ENCODE results near the gene MCM7.

The MCM7 gene

DNA sequence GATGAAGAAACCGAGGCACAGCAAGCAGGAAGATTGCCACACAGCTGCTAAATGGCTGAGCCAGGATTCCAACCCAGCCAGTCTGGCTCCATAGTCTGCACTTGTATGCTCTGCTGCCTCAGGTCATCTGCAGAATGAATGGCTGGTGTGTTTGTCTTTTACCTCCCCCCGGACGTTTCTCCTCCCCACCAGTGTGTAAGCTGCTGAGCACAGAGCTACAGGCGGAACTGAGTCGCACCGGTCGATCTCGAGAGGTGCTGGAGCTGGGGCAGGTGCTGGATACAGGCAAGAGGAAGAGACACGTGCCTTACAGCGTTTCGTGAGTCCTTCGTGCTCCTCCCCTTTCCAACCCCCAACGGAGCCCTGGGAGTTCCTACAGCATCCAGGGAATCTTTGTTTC lies 20.9 kb upstream of the MCM7 start:
- no peak for DNase-seq

DNA sequence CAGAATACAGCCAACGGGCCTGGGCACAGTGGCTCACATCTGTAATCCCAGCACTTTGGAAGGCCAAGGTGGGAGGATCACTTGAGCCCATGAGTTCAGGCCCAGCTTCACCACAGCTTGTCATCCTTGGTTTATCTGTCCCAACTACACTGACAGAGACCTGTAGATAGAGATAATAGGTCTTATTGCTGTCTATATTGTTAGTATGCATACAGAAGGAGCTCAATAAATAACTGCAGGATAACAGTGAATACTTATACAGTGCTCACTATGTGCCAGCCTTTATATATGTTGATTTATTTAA lies 19.5 kb upstream of the MCM7 start:
- DNase-seq = no peak

DNA sequence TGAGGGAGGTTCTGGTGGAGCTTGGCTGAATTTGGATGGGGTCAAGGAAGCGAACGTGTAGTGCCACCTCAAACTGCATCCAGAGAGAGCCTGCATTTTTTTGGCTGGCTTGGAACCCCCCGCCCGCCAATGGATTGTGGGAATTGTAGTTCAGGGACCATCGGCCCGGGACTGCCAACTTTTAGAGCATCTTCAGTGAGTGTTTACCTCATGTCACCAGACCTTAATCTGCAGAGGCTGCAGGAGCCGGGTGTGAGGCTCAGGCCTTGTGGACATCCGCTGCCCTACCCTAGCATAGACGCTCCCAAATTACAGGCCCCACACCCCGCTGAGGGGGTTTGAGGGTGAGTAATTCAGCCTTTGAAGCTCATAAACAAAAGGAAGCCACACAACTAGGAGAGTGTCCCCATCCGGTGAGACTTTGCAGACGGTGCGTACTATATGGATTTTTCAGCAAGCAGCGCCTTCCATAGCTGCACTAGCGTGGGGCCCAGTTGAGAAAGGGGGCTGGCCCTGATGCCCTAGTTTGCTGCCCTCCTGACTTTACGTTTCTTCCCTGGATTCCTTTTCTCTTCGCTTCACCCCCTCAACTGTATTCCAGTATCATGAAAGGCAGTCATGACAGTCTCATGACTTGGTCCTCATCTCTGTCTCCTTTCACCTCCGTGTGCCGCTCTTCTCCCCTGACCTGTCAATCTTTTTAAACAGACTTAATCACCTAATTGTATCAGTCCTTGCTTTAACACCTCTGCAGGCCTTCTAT lies 19.0 kb upstream of the MCM7 start:
- DNase-seq = peak; percentile 72

DNA sequence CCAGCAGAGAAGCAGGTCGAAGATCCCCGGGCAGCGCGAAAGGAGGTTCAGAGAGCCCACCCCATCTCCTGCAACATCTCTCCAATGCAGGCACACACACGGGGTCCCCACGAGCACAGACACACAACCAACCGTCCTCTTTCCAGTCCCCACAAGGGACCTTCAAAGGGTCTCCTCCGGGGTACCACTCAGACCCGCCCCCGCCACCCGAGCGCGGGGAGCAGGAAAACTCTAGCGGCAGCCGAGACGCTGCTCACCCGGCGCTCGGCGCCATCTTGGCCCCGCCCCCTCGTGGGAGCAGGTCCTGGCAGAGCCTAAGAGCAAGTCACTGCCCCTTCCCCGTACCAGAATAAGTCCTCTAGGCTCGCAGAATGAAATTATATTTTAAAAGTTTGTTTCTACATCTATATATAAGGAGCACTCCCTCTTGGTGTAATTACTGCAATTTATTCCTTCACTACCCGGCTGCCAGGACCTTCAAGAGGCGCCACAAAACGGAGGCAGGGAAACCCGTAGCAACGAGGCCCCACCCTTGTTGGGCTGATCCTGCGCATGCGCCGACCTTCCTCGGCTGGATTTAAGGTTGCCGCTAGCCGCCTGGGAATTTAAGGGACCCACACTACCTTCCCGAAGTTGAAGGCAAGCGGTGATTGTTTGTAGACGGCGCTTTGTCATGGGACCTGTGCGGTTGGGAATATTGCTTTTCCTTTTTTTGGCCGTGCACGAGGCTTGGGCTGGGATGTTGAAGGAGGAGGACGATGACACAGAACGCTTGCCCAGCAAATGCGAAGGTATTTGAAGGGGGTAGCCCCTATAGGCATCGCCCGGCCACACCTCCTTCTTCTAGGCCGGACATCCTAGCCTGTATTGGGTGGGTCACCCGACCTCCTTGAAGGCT lies 18.1 kb upstream of the MCM7 start, which contains the start of the genes CNPY4 and TAF6:
CNPY4 (plus strand) TSS at position 563 of the 898 bp plus-strand sequence; CDS start at position 674, 111 bp downstream.
TAF6 (minus strand) TSS at position 287 of the 898 bp plus-strand sequence. CDS start 5,149 bp downstream, outside the sequence.
- DNase-seq = peak; percentile 94

DNA sequence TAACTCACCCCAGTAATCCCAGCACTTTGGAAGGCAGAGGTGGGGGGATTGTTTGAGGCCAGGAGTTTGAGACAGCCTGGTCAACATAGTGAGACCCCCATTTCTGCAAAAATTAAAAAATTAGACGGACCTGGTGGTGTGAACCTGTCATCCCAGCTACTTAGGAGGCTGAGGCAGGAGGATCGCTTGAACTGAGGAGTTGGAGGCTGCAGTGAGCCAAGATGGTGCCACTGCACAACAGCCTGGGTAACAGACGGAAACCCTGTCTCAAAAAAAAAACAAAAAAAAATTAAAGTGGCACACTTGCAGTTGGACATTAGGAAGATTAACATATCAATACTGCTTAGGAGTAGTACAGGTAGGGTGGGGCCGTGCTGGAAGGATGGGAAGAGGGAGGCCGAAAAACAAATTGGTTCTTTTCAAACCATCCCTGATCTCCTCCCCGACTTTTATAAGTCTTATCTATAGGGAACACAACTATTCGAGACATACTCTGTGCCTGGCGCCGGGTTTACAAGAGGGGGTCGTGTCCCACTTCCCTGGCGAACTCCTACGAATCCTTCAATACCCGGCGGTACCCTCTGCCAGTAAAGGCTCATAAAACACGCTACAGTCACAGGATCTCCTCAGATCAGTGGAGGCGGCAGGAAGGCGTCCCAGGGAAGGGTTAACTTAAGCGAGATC lies 17.3 kb upstream of the MCM7 start:
- DNase-seq = no peak

DNA sequence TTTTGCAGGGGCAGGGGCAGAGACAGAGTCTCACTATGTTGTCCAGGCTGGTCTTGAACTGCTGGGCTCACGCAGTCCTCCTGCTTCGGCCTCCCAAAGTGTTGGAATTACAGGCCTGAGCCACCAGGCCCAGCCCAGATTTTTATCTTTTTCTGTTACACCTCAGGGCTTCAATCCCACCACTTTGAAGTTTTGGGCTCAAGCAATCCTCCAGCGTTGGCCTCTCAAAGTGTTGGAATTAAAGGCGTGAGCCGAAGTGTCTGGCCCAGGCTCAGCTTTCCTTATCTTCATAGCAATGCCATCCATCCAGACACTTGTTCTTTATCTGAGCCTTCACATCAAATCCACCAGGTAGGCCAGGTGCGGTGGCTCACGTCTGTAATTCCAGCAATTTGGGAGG lies 13.8 kb upstream of the MCM7 start:
- no peak for DNase-seq

DNA sequence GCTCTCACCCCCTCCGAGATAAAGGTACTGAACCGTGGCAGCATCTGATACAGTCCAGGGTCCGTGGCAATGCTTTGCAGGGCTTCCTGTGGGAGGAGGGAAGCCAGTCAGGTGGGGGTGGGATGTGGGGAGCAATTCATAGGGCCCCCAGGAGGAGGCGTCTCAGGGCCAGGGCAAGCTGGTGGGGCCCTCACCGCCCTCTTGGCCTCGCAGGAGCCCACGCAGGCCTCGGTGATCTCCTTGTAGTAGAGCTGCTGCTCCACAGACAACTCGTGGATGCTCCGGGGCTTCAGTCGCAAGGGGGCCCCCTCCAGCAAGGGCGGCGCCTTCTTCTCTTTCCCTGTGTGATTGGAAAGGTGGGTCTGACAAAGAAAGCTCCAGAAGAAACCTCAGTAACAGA lies 10.7 kb upstream of the MCM7 start:
- DNase-seq = no peak

DNA sequence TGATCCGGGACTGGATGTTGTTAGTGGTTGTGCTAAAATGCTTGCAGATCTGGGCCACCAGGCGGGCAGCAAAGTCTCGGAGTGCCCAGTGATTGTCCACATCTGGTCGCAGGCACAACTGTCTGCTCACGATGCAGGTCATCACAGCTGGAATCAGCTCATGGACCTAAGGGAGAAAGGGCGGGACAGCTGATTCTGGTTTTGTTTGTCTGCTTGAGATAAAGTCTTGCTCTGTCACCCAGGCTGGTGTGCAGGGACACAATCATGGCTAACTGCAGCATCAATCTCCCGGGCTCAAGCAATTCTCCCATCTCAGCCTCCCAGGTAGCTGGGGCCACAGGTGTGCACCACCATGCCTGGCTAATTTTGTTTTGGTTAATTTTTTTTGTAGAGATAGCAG lies 10.0 kb upstream of the MCM7 start:
- DNase-seq = no peak

DNA sequence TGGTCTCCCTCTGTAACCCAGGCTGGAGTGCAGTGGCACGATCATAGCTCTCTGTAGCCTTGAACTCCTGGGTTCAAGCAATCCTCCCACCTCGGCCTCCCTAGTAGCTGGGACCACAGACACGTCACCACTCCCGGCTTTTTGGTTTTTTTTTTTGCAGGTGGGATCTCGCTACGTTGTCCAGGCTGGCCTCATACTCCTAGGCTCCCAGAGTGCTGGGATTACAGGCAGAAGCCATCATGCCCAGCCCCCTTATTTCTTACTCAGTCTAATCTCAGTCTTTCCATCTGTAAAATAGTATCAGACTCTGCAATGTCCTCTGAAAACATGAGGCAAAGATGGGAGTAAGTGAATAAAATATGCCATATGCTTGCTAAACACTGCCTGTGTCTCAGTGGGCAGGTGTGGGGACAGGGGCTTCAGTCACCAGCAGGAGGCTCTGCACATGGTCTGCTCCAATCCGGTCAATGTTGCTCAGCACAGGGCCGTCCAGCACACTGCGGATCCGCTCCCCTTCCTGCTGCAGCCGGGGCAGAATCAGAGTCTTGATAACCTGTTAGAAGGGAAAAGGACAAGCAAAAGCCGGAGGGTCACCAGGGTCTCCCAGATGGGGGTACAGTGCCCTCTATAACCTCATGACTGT lies 8.4 kb upstream of the MCM7 start:
- no peak for DNase-seq

DNA sequence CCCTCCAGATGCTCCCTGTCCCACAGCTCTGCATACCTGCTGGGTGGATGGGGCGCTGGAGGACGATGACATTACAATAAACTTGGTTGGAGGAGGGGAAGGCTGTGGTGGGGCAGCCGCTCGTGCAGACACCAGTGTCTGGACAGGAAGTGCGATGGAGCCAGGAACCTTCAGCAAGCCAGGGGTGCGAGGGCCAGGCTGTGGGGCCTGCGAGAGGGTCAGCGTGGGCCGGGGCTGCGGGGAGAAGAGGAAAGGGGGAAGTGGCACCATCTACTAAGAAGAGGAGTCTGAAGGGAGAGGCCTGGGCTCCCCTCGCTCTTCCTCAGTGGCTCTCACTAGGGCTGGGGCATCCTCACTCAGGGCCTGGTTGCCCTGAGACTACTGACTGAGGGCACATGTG lies 6.7 kb upstream of the MCM7 start:
- DNase-seq = no peak

DNA sequence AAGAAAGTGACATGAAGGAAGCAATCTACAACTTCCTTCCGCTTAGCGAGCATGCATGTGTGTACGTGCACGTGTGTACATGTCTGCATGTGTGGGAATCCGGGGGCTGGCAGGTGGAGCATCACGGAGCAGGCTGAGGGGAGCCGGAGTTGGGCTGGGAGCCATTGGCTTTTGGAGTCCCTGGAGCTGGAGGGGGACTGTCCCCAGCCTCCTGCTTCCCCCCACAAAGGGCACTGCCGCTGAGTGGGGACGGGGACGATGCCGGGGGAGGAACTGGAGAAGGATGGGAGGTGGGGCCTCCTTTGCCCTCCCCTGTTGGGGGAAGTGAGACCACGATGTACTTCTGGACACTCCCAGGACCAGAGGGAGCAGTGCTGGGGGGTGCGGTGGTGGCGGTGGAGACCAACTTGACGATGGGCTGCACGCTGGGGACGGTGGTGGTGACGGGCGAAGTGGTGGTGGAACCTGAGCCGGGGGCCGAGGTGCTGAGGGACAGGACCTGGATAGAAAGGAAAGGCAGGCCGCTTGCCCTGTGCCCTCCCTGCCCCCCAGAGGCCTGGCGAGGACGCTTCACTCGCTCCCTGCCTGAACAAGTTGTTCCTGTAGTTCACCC lies 6.0 kb upstream of the MCM7 start:
- no peak for DNase-seq

DNA sequence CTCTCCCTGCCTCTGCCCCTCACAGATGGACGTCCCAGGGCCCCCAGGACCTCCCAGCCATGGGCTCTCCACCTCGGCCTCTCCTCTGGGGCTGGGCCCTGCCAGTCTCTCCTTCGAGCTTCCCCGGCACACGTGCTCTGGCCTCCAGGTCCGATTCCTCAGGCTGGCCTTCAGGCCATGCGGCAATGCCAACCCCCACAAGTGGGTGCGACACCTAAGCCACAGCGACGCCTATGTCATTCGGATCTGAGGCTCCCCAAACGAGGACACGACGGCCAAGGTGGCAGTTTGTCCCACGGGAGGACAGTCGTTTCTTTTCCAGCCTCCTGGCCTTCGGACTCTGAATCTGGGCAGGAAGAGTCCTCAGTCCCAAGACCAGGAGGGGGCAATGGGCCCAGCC lies 5.4 kb upstream of the MCM7 start:
- no peak for DNase-seq

DNA sequence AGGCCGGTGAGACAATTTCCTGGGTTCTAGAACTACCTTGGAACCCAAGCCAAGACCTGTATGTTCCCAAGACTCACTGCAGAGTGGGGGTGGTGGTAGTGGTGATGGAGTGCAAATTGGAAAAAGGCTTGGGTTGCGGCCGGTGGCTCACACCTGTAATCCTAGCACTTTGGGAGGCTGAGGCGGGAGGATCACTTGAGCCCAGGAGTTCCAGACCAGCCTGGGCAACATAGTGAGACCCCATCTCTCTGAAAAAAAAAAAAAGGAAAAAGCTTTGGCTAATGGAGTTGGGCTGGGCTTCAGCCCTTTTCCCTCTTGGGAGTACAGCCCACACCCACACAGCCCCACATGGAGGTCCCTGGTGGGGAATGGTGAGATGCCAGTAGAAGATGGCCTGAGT lies 4.3 kb upstream of the MCM7 start:
- no peak for DNase-seq

DNA sequence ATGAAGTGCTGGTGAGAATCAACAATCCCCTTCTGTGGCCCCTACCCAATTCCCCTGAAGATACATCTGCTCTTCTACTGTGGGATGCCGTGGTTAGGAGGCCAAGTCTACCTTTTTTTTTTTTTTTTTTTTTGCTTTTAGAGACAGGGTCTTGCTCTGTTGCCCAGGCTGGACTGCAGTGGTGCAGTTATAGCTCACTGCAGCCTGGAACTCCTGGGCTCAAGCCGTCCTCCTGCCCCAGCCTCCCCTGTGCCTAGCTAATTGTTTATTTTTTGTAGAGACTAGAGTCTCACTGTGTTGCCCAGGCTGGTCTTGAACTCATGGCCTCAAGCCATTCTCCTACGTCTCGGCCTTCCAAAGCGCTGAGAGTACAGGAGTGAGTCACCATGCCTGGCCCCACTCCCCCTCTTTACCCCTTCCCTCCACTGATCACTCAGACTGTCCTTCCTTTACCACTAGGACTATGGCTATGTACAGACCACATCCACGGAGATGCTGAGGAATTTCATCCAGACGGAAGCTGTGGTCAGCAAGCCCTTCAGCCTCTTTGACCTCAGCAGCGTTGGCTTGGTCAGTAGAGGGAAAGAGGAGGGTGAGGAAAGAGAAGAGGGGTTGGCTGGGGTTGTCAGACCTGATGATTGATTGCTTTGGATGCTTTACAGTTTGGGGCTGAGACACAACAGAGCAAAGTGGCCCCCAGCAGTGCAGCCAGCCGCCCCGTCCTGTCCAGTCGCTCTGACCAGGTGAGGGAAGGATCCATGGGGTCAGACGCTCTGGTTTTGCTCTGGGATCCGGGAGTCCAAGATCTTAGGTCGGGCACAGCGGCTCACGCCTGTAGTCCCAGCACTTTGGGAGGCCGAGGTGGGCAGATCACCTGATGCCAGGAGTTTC lies 2.0 kb upstream of the MCM7 start:
- DNase-seq = peak; percentile 99

DNA sequence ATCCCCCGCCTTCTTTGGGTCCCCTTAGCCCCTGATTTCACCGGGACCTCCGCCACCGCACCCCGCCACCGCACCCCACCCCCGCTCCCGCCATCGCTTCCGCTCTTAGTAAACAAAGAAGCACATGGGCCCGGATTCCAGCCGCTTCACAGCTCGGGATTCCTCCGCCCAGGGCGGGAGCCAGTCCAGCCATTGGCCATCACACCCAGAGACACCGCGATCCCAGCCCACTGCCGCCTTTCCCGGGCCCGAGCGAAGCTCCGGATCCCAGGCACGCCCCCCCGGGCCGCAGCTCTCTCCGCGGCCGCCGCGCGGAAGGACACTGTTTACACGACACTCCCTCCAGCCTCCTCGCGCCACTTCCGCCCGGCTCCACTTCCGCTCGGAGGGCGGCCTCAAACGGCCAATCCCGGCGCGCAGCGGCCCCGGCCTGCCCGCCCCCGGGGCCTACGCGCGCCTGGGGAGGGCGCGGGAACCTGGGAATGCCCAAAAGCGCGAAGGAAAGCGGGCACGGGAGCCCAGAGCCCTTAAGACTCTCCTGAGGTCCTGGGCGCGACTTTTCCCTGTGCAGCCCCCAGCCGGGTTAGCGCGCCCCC lies 679 bp downstream of the MCM7 start:
- peak; percentile 96 for DNase-seq

DNA sequence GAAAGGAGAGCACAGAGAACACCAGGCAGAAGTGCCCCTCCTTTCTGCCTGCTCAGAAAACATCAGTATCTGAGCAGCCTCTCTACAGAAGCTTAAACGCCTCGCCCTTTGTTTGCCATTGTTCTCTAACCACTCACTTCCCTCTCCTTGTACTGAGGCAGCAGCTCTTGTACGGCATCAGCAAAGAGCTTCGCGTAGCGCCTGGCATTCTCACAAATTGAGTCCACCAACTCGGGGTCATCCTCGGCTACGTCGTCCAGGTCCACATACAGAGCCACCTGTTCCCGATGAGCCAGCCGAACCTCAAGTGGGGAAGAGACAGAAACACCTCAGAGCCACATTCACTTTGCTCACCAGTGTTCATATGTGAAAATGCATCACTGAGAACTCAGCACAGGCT lies 1.7 kb downstream of the MCM7 start:
- no peak for DNase-seq

DNA sequence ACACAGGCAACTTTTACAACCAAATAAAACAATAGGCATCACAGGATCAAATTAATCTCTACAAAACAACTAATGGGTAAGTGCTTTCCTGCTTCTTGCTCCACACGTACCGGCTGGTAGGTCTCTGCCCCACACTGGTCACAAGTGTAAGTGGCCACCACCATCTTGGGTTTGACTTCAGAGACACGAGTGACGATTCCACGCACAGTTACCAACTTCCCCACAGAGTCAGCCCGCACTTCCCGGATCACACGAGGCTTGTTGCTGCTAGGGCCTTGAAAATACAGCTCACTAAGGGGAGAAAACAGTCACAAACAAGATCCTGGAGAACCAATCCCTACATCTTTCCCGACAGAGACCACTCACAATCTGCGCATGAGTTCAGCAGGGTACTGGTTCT lies 2.3 kb downstream of the MCM7 start:
- no peak for DNase-seq

DNA sequence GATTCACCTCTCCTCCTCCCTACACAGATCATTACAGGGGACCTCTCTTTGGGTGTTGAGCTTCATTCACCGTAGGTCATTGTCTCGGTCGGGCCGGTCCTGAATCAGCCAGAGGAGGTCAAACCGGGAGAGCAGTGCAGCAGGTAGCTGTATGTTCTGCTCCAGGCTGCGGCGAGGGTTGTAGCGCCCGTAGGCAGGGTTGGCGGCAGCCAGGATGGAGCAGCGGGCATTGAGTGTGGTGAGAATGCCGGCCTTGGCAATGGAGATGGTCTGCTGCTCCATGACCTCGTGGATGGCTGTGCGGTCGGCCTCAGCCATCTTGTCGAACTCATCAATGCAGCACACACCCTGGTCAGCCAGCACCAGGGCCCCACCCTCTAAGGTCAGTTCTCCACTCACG lies 5.5 kb downstream of the MCM7 start:
- no peak for DNase-seq

DNA sequence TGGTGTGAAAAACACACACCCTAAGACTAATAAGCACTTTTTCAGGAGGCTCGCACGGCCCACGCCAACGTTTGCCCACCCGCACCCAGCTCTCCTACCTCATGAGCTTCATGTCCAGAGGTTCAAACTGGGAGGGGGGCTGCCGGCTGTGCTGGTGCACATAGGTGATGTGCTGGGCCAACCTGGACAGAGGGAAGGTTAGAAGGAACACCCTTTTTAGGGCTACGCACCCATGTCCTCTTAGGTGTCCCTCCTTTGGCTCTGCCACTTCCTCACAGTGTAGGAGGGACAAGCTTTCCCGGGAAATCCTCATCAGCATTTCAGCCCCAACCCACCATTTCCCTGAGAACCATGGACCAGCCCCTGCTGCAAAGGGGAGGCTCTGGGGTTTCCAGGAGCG lies 5.9 kb downstream of the MCM7 start:
- DNase-seq = no peak

DNA sequence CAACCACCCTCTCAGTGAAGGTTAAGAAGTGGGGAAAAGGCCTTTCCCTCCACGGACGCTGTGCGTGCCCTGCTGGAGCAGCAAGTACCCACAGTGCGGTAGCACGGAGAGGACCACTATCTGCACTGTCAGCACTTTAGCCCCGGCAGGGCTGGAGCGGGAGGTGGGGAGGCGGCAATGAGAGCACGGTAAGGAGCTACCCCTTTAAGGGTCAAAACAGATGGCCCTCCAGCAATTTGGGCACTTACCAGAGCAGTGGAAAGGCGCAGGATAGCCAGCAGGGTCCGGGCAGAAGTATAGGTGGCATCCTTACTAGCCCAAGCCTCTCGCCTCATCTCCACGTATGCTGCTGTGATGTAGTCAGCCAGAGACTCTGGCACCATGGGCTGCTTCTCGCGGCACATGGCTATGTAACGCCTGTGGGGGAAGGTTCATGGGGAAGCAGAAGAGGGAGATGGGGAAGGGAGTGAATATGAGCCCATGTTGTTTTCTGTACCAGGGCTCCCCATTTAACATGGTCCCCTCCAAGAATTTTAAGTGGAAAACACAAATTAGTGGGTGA lies 7.2 kb downstream of the MCM7 start:
- DNase-seq = no peak

DNA sequence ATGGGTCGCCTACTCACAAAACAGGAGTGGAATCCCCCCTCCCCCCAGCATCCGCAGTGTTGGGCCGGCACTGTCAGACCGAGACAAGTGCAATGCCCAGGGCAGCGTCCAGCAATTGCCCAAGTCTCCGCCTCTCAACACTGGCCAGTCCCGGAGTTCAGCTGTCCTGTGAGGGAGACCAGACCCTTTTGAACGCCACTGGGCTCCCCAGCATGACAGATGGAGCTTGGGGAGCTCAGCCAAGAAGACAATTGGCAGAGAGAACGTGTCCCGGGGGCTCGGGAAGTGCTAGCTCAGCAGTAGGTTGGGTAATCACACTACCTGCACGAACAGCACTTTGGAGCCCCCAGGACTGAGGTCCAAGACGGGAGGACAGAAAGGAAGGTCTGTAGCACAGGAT lies 7.7 kb downstream of the MCM7 start:
- DNase-seq = no peak
